GM10248 (cell line): Measurements from ENCODE around the gene AMOTL2.

Experiments
- CTCF ChIA-PET: fragments of 300-600 bp; sonication (Branson Sonifier 250); formaldehyde crosslinking; extraction: SDS; loops from one replicate; lab custom pipeline; 2021; ENCODE audit warnings: antibody characterized with exemption; lab: Yijun Ruan, JAX
- POLR2A ChIA-PET: fragments of 350-650 bp; sonication (Branson Sonifier 250); formaldehyde crosslinking; extraction: SDS; loops from one replicate; lab custom pipeline; 2020; ENCODE audit warnings: antibody characterized with exemption; lab: Yijun Ruan, JAX
- DNase-seq: peaks from one replicate; pipeline ENCODE4 v3.0.0; 2012; ENCODE audit errors: extremely low spot score
- TF ChIP-seq, protein P1 (sequence below): IDR thresholded peaks from 2 replicates; pipeline ENCODE4 v1.5.1; 2012; ENCODE audit warnings: mild to moderate bottlenecking, low read depth; ENCODE audit errors: extremely low read depth, missing control alignments, control extremely low read depth

AMOTL2 gene

DNA sequence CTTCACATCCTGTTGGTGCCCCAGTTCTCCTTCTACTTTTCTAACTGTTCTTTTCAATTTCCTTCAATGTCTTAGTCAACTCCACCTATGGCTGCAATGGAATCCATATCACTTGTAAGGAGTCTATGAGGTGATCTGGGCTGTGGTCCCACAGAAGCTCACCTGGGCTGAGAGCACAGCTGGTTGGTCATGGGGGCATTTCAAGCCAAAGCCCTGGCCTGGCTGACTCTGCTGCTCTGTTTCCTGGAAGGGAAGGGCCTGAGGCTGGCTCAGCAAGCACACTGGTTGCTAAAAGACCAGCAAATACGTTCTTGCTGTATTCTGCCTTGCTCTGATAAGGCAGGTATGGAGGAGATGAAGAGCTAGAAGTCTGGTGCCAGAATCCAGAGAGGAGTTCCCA, 29.0 kb downstream of the AMOTL2 start:
- TF ChIP-seq, protein P1, sequence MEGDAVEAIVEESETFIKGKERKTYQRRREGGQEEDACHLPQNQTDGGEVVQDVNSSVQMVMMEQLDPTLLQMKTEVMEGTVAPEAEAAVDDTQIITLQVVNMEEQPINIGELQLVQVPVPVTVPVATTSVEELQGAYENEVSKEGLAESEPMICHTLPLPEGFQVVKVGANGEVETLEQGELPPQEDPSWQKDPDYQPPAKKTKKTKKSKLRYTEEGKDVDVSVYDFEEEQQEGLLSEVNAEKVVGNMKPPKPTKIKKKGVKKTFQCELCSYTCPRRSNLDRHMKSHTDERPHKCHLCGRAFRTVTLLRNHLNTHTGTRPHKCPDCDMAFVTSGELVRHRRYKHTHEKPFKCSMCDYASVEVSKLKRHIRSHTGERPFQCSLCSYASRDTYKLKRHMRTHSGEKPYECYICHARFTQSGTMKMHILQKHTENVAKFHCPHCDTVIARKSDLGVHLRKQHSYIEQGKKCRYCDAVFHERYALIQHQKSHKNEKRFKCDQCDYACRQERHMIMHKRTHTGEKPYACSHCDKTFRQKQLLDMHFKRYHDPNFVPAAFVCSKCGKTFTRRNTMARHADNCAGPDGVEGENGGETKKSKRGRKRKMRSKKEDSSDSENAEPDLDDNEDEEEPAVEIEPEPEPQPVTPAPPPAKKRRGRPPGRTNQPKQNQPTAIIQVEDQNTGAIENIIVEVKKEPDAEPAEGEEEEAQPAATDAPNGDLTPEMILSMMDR: no peak
- ChIA-PET CTCF (interaction anchor here (0.8 to 1.1 kb wide), 2 partner anchors 36 to 42 kb away, joined by 3 read pairs; no protein-coding TSS in a partner anchor), POLR2A (interaction anchor here (0.7 kb wide), 1 partner anchor 21 kb away, joined by 3 read pairs; no protein-coding TSS in a partner anchor)
- DNase-seq: no peak

GRCh38 chr3:134344560-134344959, 29.7 kb downstream of the AMOTL2 start:
- TF ChIP-seq, protein P1: no peak
- ChIA-PET CTCF (no interaction called here), POLR2A (no interaction called here)
- no peak for DNase-seq

- CTCF ChIA-PET: no interaction called here
- POLR2A ChIA-PET: no interaction called here
- no peak for DNase-seq
- TF ChIP-seq, protein P1: no peak
Measured at GRCh38 chr3:134342259-134342658, 32.0 kb downstream of the AMOTL2 start.

- ChIA-PET POLR2A (no interaction called here), CTCF (no interaction called here)
- TF ChIP-seq, protein P1: no peak
- DNase-seq: no peak
Measured at GRCh38 chr3:134341389-134341788, 32.9 kb downstream of the AMOTL2 start.

- DNase-seq: no peak
- CTCF ChIA-PET: no interaction called here
- POLR2A ChIA-PET: no interaction called here
- TF ChIP-seq, protein P1: no peak
Measured at GRCh38 chr3:134340982-134341365, 33.3 kb downstream of the AMOTL2 start.

DNA sequence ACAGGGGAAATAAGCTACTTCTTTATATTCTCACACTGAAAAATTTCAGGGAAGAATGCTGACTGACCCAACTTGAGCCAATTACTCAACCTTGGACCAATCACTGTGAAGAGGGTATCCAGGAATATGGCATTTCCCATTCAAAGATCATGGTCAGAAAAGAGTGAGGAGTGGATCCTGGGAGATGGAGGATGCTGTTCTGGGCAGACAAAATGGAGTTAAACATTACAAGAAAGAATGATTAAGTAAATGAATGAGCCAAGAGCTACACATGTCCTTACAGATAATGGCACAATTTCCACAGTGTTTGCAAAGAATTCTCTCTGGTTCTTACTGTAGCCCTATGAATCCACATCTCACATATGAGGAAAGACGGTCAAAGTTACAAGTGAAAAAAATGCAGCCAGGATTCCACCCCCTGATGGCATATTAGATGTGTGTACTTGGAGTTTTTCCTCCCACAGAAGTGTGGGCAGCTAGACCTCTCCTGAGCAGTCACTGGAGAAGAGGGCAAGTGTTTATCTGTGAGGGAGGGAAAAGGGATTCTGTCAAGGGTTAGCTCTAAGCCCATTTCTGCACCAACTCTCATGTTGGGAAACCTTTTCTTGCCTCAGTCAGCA, 33.8 kb downstream of the AMOTL2 start:
- TF ChIP-seq, protein P1: no peak
- CTCF ChIA-PET: no interaction called here
- POLR2A ChIA-PET: no interaction called here
- no peak for DNase-seq
